Esophagus muscularis mucosa (tissue), 4 donors: ENCODE measurements around the gene AAMDC. TPM values are rescaled to one million over a fixed set of nuclear protein-coding genes. Genes with fewer than 3 reads are reported as not detected.
"Not testable (repeated sequence)": the region's sequence is repeated elsewhere in the genome, so short reads cannot be mapped to it uniquely, and the experiment has no call there.

Source experiments
- DNase-seq: peaks from one replicate; pipeline ENCODE4 v3.0.0-alpha.2; 2017; ENCODE audit errors: extremely low spot score
- H3K27ac ChIP-seq, 4 donors: fragments of 200-600 bp; sonication (generic); replicated peaks in 1 of 4; 1 replicate in 3 of 4; 2 replicates in 1 of 4; pipeline ENCODE4 v1.5.1; 2016 to 2019; ENCODE audit warnings: mild to moderate bottlenecking in 1 of 4
- H3K27me3 ChIP-seq, 4 donors: fragments of 200-600 bp; sonication (generic); one replicate each; pipeline versions ENCODE4 v1.5.1 to v1.6.0; 2016 to 2019
- H3K36me3 ChIP-seq, 4 donors: fragments of 200-600 bp; sonication (generic); one replicate each; pipeline ENCODE4 v1.5.1; 2016 to 2019
- H3K4me1 ChIP-seq, 4 donors: fragments of 200-600 bp; sonication (generic); one replicate each; pipeline ENCODE4 v1.5.1; 2016 to 2019
- H3K4me3 ChIP-seq, 4 donors: fragments of 200-600 bp; sonication (generic); 1 replicate in 2 of 4; 2 replicates in 2 of 4; pipeline ENCODE4 v1.5.1; 2016 to 2019; ENCODE audit warnings: mild to moderate bottlenecking in 4 of 4, moderate library complexity in 1 of 4
- H3K9me3 ChIP-seq, 4 donors: fragments of 200-600 bp; sonication (generic); 1 replicate in 3 of 4; 2 replicates in 1 of 4; pipeline ENCODE4 v1.5.1; 2016 to 2019
- CTCF ChIP-seq, 3 experiments: fragments of 200-600 bp in 2 of 3; fragments of 450-650 bp in 1 of 3; sonication (generic) in 2 of 3; IDR thresholded peaks; one replicate each; pipeline ENCODE4 v1.5.1; 2017 to 2019; ENCODE audit warnings: antibody characterized with exemption in 3 of 3, mild to moderate bottlenecking in 2 of 3, moderate library complexity in 1 of 3
- EP300 ChIP-seq: sonication (generic); formaldehyde crosslinking; IDR thresholded peaks from one replicate; pipeline ENCODE4 v1.6.1; 2017; ENCODE audit warnings: antibody characterized with exemption
- POLR2A ChIP-seq: fragments of 450-650 bp; IDR thresholded peaks from one replicate; pipeline ENCODE4 v1.6.1; 2017; ENCODE audit warnings: antibody characterized with exemption, moderate library complexity, mild to moderate bottlenecking, low read depth
- POLR2AphosphoS5 ChIP-seq, 2 donors: sonication (generic); formaldehyde crosslinking; IDR thresholded peaks; one replicate each; pipeline ENCODE4 v1.6.1; 2017; ENCODE audit warnings: antibody characterized with exemption in 2 of 2
- WGBS: methylation state at CpG from one replicate; pipeline ENCODE4 v1.1.5; 2018; 5-methylcytosine and 5-hydroxymethylcytosine counted together
- intact Hi-C: fragments of 100-400 bp; cut with DNase I; formaldehyde crosslinking; loops from one replicate; pipeline ENCODE4 v1.15.1; 2023
- total RNA-seq, 4 donors: library from RNA; depleted of rRNA; stranded (reverse); fragments of >200 nt; gene quantifications; one replicate each; pipeline versions ENCODE4 v1.1.0 to v1.2.1, GENCODE V29; 2016

The AAMDC gene
- total RNA-seq, 4 donors from 2014 or later = 39.0 to 73.7 (median 68.0) TPM

- no peak for DNase-seq
- H3K27me3 ChIP-seq = no peaks in the 10 kb centered on the region
- no peak overlapping the region for H3K27ac ChIP-seq
- 86% methylated on average over 1 of the region's 1 CpG for WGBS
- H3K36me3 ChIP-seq = peaks cover 37 to 76% (median 58%) of the 10 kb centered on the region in 4 donors
- intact Hi-C loops = no loop called here
- no peaks in the 10 kb centered on the region for H3K4me1 ChIP-seq
- TF ChIP-seq CTCF (IDR thresholded peaks at IDR 0.05) (no peak), EP300 (no peak), POLR2A (no peak), POLR2AphosphoS5 (IDR thresholded peaks at IDR 0.05) (no peak)
- H3K4me3 ChIP-seq = no peak overlapping the region
- H3K9me3 ChIP-seq = no peaks in the 10 kb centered on the region
Measured at GRCh38 chr11:77842441-77843121, 21.6 kb downstream of the AAMDC start.

- DNase-seq, H3K27me3 ChIP-seq, H3K4me1 ChIP-seq, H3K27ac ChIP-seq, H3K4me3 ChIP-seq, intact Hi-C loops, H3K9me3 ChIP-seq: not testable (repeated sequence)
- H3K36me3 ChIP-seq = peaks cover 44 to 85% (median 66%) of the 10 kb centered on the region in 4 donors
- WGBS = 93% methylated on average over 5 of the region's 5 CpGs
Measured at GRCh38 chr11:77843700-77844099, 22.8 kb downstream of the AAMDC start.

- no peak for DNase-seq
- no peak overlapping the region for H3K4me3 ChIP-seq
- no peaks in the 10 kb centered on the region for H3K27me3 ChIP-seq
- peaks cover 0 to 7% (median 0%) of the 10 kb centered on the region in 4 donors for H3K4me1 ChIP-seq
- 46% methylated on average over 1 of the region's 1 CpG for WGBS
- no peak for TF ChIP-seq CTCF (IDR thresholded peaks at IDR 0.05)
- no peak for TF ChIP-seq POLR2A
- no peak for TF ChIP-seq POLR2AphosphoS5 (IDR thresholded peaks at IDR 0.05)
- TF ChIP-seq EP300 = no peak
- H3K27ac ChIP-seq = no peak overlapping the region
- H3K9me3 ChIP-seq = no peaks in the 10 kb centered on the region
- H3K36me3 ChIP-seq = peaks cover 30 to 91% (median 48%) of the 10 kb centered on the region in 4 donors
- intact Hi-C loops = no loop called here
Measured at GRCh38 chr11:77851503-77851902, 30.6 kb downstream of the AAMDC start.

GRCh38 chr11:77854838-77855237 lies 33.9 kb downstream of the AAMDC start:
- no peaks in the 10 kb centered on the region for H3K9me3 ChIP-seq
- H3K27ac ChIP-seq = no peak overlapping the region
- DNase-seq = no peak
- TF ChIP-seq POLR2AphosphoS5 (IDR thresholded peaks at IDR 0.05) (no peak), CTCF (IDR thresholded peaks at IDR 0.05) (no peak), EP300 (no peak), POLR2A (no peak)
- WGBS = 93% methylated on average over 2 of the region's 2 CpGs
- peaks cover 0 to 7% (median 0%) of the 10 kb centered on the region in 4 donors for H3K4me1 ChIP-seq
- intact Hi-C loops = no loop called here
- H3K27me3 ChIP-seq = no peaks in the 10 kb centered on the region
- no peak overlapping the region for H3K4me3 ChIP-seq
- peaks cover 30 to 92% (median 46%) of the 10 kb centered on the region in 4 donors for H3K36me3 ChIP-seq

GRCh38 chr11:77857906-77858457 lies 37.0 kb downstream of the AAMDC start:
- H3K27me3 ChIP-seq, H3K27ac ChIP-seq, intact Hi-C loops, DNase-seq, H3K4me1 ChIP-seq, H3K4me3 ChIP-seq, H3K9me3 ChIP-seq: not testable (repeated sequence)
- 88% methylated on average over 7 of the region's 10 CpGs for WGBS
- H3K36me3 ChIP-seq = peaks cover 30 to 92% (median 50%) of the 10 kb centered on the region in 4 donors

GRCh38 chr11:77861444-77861843 lies 40.5 kb downstream of the AAMDC start:
- WGBS = 93% methylated on average over 10 of the region's 10 CpGs
- H3K4me3 ChIP-seq, H3K27me3 ChIP-seq, intact Hi-C loops, H3K4me1 ChIP-seq, H3K9me3 ChIP-seq, DNase-seq, H3K27ac ChIP-seq: not testable (repeated sequence)
- H3K36me3 ChIP-seq = peaks cover 10 to 69% (median 31%) of the 10 kb centered on the region in 4 donors
